Coronary artery (tissue), 2 donors: Measurements from ENCODE around the gene RNF13.
"Not testable (repeated sequence)": the region's sequence is repeated elsewhere in the genome, so short reads cannot be mapped to it uniquely, and the experiment has no call there.

Experiments used
- DNase-seq: peaks from one replicate; pipeline ENCODE4 v3.0.0-alpha.2; 2017; ENCODE audit warnings: low spot score
- H3K27ac ChIP-seq, 2 donors: fragments of 200-600 bp; sonication (generic); one replicate each; pipeline ENCODE4 v1.5.1; 2016 to 2019
- H3K4me3 ChIP-seq: fragments of 200-600 bp; sonication (generic); 2 replicates; pipeline ENCODE4 v1.5.1; 2016; ENCODE audit warnings: mild to moderate bottlenecking, moderate library complexity
- TF ChIP-seq, protein P1 (sequence below): fragments of 200-600 bp; sonication (generic); IDR thresholded peaks from one replicate; pipeline ENCODE4 v1.5.1; 2019; ENCODE audit warnings: antibody characterized with exemption

Gene RNF13

DNA sequence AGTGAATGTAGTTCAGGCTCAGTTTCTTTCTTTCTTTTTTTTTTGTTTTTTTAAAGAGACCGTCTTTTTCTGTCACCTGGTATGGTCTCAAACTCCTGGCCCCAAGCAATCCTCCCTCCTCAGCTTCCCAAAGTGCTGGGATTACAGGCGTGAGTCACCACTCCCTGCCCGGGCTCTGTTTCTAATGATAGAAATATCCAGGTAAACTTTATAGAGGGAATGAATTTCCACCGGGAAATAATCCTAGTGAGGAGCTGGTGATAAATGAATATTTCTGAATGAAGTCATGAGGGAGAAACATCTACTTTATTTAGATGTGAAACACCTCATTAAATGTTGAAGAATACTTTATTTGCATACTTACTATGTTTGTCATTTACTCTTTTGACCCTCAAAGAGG lies 7.2 kb downstream of the RNF13 start:
- Histone ChIP-seq H3K27ac (no peak overlapping the region), H3K4me3 (no peak overlapping the region)
- TF ChIP-seq, protein P1, sequence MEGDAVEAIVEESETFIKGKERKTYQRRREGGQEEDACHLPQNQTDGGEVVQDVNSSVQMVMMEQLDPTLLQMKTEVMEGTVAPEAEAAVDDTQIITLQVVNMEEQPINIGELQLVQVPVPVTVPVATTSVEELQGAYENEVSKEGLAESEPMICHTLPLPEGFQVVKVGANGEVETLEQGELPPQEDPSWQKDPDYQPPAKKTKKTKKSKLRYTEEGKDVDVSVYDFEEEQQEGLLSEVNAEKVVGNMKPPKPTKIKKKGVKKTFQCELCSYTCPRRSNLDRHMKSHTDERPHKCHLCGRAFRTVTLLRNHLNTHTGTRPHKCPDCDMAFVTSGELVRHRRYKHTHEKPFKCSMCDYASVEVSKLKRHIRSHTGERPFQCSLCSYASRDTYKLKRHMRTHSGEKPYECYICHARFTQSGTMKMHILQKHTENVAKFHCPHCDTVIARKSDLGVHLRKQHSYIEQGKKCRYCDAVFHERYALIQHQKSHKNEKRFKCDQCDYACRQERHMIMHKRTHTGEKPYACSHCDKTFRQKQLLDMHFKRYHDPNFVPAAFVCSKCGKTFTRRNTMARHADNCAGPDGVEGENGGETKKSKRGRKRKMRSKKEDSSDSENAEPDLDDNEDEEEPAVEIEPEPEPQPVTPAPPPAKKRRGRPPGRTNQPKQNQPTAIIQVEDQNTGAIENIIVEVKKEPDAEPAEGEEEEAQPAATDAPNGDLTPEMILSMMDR: no peak
- DNase-seq: no peak

DNA sequence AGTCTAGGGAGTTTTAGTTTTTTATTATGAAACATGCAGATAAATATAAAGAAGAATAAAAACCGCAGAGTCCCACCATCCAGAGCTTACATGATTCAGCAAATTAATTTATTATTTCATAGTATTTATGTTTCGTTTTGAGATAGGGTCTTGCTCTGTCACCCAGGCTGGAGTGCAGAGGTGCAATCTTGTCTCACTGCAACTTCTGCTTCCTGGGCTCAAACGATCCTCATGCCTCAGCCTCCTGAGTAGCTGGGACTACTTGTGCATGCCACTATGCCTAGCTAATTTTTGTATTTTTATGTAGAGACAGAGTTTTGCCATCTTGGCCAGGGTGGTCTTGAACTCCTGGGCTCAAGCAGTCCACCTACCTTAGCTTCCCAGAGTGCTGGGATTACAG lies 13.6 kb downstream of the RNF13 start:
- TF ChIP-seq, protein P1: no peak
- no peak for DNase-seq
- H3K27ac ChIP-seq: no peak overlapping the region
- no peak overlapping the region for H3K4me3 ChIP-seq

DNA sequence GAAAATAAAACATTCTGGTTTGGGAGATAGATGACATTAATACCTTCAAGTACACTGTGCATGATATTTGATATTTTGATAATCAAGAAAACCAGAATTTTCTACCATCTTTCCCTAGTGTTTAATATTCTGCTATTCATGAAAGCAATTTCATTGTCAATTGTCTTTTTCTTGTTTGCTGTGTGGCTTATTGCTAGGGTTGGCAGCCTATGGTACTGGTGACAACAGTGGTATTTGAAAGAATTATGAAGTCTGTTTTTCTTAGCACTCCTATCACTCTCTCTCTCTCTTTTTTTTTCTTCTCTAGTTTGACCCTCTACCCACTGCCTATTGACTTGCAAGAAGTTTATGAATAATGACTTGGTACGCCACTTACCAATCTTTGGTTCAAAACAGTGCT lies 15.4 kb downstream of the RNF13 start:
- H3K4me3 ChIP-seq: no peak overlapping the region
- DNase-seq: no peak
- TF ChIP-seq, protein P1: no peak

DNA sequence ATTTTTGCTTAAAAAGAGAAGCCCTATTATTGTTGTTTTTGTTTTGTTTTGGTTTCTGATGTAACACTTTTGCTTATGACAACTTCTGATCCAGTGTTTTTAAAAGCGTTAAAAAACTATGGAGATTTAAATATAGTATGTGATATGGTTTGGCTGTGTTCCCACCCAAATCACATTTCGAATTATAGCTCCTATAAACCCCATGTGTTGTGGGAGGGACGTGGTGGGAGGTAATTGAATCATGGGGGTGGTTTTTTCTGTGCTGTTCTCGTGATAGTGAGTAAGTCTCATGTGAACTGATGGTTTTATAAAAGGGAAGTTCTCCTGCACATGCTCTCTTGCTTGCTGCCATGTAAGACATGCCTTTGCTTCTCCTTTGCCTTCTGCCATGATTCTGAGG lies 16.6 kb downstream of the RNF13 start:
- not testable (repeated sequence) for H3K4me3 ChIP-seq

More for the DNA sequence above, 15.4 kb downstream of the RNF13 start:
- H3K27ac ChIP-seq: no peak overlapping the region

DNA sequence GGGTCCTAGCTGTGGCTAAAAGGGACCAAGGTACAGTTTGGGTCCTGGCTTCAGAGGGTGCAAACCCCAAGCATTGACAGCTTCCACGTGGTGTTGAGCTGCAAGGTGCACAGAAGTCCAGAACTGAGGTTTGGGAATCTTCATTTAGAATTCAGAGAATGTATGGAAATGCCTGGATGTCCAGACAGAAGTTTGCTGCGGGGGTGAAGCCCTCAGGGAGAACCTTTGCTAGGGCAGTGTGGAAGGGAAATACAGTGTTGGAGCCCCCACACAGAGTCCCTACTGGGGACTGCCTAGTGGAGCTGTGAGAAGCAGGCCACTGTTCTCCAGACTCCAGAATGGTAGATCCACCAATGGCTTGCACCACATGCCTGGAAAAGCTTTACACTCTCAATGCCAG lies 17.9 kb downstream of the RNF13 start:
- TF ChIP-seq, protein P1: no peak
- DNase-seq: no peak
- Histone ChIP-seq H3K4me3 (no peak overlapping the region), H3K27ac (no peak overlapping the region)

More for the DNA sequence above, 16.6 kb downstream of the RNF13 start:
- not testable (repeated sequence) for DNase-seq, H3K27ac ChIP-seq

DNA sequence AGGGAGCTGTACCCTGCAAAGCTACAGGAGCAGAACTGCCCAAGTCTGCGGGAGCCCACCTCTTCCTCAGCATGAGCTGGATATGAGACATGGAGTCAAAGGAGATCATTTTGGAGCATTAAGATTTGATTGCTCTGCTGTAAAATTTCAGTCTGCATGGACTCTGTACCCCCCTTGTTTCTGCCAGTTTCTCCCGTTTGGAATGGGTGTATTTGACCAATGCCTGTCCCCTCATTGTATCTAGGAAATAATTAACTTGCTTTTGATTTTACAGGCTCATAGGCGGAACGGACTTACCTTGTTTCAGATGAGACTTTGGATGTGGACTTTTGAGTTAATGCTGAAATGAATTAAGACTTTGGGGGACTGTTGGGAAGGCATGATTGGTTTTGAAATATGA lies 18.3 kb downstream of the RNF13 start:
- TF ChIP-seq, protein P1: no peak
- DNase-seq: no peak
- Histone ChIP-seq H3K4me3 (no peak overlapping the region), H3K27ac (no peak overlapping the region)

DNA sequence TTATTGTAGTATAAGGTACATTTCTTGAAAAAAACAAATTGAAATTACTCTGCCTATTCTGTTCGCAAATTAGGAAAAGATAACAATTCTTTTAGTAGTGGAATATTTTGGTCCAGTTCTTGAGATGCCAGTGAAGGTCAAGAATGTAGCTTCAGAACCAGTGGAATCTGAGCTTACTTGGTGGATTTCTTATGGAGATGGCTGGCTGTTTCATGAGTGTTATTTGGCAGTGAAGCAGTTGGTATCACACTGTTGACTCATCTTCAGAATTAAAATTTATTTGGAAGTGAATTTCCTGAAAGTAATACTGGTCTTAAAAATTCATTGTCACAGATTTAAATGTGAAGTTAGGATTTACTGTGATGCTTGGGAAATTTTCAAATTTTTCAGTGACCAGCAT lies 19.1 kb downstream of the RNF13 start:
- DNase-seq: no peak
- TF ChIP-seq, protein P1: no peak
- H3K4me3 ChIP-seq: no peak overlapping the region
- H3K27ac ChIP-seq: no peak overlapping the region

DNA sequence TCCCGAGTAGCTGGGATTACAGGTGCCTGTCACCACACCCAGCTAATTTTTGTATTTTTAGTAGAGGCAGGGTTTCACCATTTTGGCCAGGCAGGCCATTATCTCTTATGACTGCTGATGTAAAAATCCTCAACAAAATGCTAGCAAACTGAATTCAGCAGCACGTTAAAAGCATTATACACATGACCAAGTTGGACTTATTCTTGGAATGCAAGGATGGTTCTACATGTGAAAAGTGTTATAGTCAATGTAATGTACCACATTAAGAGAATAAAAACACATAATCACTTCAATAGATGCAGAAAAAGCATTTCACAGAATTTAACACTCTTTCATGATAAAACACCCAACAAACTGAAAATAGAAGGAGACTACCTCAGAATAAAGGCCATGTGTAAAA lies 20.2 kb downstream of the RNF13 start:
- TF ChIP-seq, protein P1: no peak
- H3K27ac ChIP-seq: no peak overlapping the region
- DNase-seq: no peak
- H3K4me3 ChIP-seq: no peak overlapping the region

DNA sequence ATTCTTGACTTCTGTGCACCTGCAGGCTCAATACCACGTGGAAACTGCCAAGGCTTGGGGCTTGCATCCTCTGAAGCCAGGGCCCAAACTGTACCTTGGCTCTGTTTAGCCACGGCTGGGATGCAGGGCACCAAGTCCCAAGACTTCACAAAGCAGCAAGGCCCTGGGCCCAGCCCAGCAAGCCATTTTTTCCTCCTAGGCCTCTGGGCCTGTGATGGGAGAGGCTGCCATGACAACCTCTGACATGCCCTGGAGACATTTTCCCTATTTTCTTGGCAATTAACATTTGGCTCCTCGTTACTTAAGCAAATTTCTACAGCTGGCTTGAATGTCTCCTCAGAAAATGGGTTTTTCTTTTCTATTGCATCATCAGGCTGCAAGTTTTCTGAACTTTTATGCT lies 25.5 kb downstream of the RNF13 start:
- H3K4me3 ChIP-seq, H3K27ac ChIP-seq, DNase-seq: not testable (repeated sequence)

DNA sequence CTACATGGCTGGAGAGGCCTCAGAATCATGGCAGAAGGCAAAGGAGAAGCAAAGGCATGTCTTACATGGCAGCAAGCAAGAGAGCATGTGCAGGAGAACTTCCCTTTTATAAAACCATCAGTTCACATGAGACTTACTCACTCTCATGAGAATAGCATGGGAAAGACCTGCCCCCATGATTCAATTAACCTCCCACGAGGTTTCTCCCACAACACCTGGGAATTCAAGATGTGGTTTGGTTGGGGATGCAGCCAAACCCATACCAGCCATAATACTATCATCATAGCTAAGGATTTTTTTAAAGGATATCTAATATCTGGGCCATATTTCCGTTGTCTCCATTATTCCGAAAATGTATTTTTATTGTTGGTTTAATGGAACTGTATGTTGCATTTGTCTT lies 26.5 kb downstream of the RNF13 start:
- H3K4me3 ChIP-seq, DNase-seq, H3K27ac ChIP-seq: not testable (repeated sequence)
